ENCODE data around the gene NCOA7.

DNA sequence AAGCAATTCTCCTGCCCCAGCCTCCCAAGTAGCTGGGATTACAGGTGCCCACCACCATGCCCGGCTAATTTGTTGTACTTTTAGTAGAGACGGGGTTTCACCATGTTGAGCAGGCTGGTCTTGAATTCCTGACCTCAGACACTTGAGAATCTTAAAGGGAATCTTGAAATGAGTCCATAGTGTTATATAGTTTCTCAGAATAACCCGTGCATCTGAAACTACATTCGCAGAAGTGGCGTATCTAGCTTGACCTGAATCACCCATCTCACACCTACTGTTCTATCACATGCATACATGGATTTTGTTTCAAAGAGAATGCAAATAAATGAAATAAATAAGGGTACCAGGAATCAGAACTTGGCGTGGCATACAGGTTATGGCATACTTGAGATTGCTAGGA, 65.0 kb downstream of the NCOA7 start:
- TF ChIP-seq, protein P1, sequence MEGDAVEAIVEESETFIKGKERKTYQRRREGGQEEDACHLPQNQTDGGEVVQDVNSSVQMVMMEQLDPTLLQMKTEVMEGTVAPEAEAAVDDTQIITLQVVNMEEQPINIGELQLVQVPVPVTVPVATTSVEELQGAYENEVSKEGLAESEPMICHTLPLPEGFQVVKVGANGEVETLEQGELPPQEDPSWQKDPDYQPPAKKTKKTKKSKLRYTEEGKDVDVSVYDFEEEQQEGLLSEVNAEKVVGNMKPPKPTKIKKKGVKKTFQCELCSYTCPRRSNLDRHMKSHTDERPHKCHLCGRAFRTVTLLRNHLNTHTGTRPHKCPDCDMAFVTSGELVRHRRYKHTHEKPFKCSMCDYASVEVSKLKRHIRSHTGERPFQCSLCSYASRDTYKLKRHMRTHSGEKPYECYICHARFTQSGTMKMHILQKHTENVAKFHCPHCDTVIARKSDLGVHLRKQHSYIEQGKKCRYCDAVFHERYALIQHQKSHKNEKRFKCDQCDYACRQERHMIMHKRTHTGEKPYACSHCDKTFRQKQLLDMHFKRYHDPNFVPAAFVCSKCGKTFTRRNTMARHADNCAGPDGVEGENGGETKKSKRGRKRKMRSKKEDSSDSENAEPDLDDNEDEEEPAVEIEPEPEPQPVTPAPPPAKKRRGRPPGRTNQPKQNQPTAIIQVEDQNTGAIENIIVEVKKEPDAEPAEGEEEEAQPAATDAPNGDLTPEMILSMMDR (IDR thresholded peaks at IDR 0.05), result no peak
- no peak for TF ChIP-seq POLR2A (IDR thresholded peaks at IDR 0.05)
